Activated CD8-positive, alpha-beta T cell treated with anti-CD3 and anti-CD28 coated beads for 36 hours (primary cell): Measurements from ENCODE around the gene MEF2D. TPM values are rescaled to one million over a fixed set of nuclear protein-coding genes. Genes with fewer than 3 reads are reported as not detected.
A peak's percentile ranks its signal among the peaks of the same experiment; 100 is the strongest.

Experiments used
- ATAC-seq: fragments of 200-7000 bp; cut with Tn5 transposase; one replicate; pipeline ENCODE4 v1.10.0; 2021; ENCODE audit warnings: mild to moderate bottlenecking, moderate library complexity
- CTCF ChIA-PET: fragments of 350-600 bp; sonication (Branson Sonifier 250); formaldehyde crosslinking; loops from one replicate; lab custom pipeline; 2021; ENCODE audit warnings: antibody characterized with exemption; lab: Charles Lee
- POLR2A ChIA-PET: fragments of 350-600 bp; sonication (Branson Sonifier 250); formaldehyde crosslinking; loops from one replicate; lab custom pipeline; 2021; ENCODE audit warnings: antibody characterized with exemption; lab: Charles Lee
- DNase-seq: peaks from one replicate; pipeline ENCODE4 v3.0.0-alpha.2; 2020
- H3K27ac Mint-ChIP-seq: one replicate; pipeline ENCODE4 v1.8.0; 2021; ENCODE audit warnings: mild to moderate bottlenecking, mixed read lengths
- H3K27me3 Mint-ChIP-seq: one replicate; pipeline ENCODE4 v1.8.0; 2021; ENCODE audit warnings: mixed read lengths
- H3K36me3 Mint-ChIP-seq: one replicate; pipeline ENCODE4 v1.8.0; 2021; ENCODE audit warnings: low read depth, mixed read lengths
- H3K4me1 Mint-ChIP-seq: one replicate; pipeline ENCODE4 v1.8.0; 2021; ENCODE audit warnings: low read depth, mixed read lengths
- H3K4me3 Mint-ChIP-seq: one replicate; pipeline ENCODE4 v1.8.0; 2021; ENCODE audit warnings: mild to moderate bottlenecking, moderate library complexity, mixed read lengths
- H3K9me3 Mint-ChIP-seq: one replicate; pipeline ENCODE4 v1.8.0; 2021; ENCODE audit warnings: mixed read lengths
- intact Hi-C: fragments of 100-400 bp; cut with micrococcal nuclease; formaldehyde crosslinking; loops from one replicate; pipeline ENCODE4 v1.10.0; 2022
- total RNA-seq, 2 experiments: library from RNA; stranded (reverse); gene quantifications; one replicate each; pipeline ENCODE4 v1.2.3, GENCODE V29; 2021
- TF ChIP-seq, protein P1 (sequence below): fragments of 200-600 bp; IDR thresholded peaks from one replicate; pipeline ENCODE4 v1.8.0; 2022; ENCODE audit warnings: antibody characterized with exemption, mild to moderate bottlenecking

MEF2D gene
- total RNA-seq, 2 experiments from 2014 or later: 35.3 to 35.8 TPM

GRCh38 chr1:156498432-156499193 is 2.0 kb downstream of the MEF2D start:
- peaks cover 6% of the 10 kb centered on the region for H3K36me3 Mint-ChIP-seq
- CTCF ChIA-PET: interaction anchor here (0.7 to 9.6 kb wide), 7 partner anchors 12 to 113 kb away, joined by 4 to 220 read pairs (median 5); no protein-coding TSS in a partner anchor
- TF ChIP-seq, protein P1, sequence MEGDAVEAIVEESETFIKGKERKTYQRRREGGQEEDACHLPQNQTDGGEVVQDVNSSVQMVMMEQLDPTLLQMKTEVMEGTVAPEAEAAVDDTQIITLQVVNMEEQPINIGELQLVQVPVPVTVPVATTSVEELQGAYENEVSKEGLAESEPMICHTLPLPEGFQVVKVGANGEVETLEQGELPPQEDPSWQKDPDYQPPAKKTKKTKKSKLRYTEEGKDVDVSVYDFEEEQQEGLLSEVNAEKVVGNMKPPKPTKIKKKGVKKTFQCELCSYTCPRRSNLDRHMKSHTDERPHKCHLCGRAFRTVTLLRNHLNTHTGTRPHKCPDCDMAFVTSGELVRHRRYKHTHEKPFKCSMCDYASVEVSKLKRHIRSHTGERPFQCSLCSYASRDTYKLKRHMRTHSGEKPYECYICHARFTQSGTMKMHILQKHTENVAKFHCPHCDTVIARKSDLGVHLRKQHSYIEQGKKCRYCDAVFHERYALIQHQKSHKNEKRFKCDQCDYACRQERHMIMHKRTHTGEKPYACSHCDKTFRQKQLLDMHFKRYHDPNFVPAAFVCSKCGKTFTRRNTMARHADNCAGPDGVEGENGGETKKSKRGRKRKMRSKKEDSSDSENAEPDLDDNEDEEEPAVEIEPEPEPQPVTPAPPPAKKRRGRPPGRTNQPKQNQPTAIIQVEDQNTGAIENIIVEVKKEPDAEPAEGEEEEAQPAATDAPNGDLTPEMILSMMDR: no peak
- H3K27ac Mint-ChIP-seq: peak overlapping the region; percentile 67
- H3K4me1 Mint-ChIP-seq: peaks cover 75% of the 10 kb centered on the region
- no peak for ATAC-seq
- peak overlapping the region; percentile 79 for H3K4me3 Mint-ChIP-seq
- POLR2A ChIA-PET: interaction anchor here (0.9 to 11.4 kb wide), 5 partner anchors 9 to 88 kb away, joined by 3 to 245 read pairs (median 4); no protein-coding TSS in a partner anchor
- no peaks in the 10 kb centered on the region for H3K27me3 Mint-ChIP-seq
- no peak for DNase-seq
- no peaks in the 10 kb centered on the region for H3K9me3 Mint-ChIP-seq
- intact Hi-C loops: no loop called here

- H3K4me3 Mint-ChIP-seq: peak overlapping the region; percentile 79
- POLR2A ChIA-PET: interaction anchor here (0.9 to 11.4 kb wide), 5 partner anchors 10 to 103 kb away, joined by 3 to 245 read pairs (median 5); partner anchors contain the start of gene GPATCH4
- CTCF ChIA-PET: interaction anchor here (0.7 to 9.6 kb wide), 5 partner anchors 12 to 113 kb away, joined by 4 to 220 read pairs (median 5); no protein-coding TSS in a partner anchor
Measured at GRCh38 chr1:156497743-156498431, 2.7 kb downstream of the MEF2D start.

DNA sequence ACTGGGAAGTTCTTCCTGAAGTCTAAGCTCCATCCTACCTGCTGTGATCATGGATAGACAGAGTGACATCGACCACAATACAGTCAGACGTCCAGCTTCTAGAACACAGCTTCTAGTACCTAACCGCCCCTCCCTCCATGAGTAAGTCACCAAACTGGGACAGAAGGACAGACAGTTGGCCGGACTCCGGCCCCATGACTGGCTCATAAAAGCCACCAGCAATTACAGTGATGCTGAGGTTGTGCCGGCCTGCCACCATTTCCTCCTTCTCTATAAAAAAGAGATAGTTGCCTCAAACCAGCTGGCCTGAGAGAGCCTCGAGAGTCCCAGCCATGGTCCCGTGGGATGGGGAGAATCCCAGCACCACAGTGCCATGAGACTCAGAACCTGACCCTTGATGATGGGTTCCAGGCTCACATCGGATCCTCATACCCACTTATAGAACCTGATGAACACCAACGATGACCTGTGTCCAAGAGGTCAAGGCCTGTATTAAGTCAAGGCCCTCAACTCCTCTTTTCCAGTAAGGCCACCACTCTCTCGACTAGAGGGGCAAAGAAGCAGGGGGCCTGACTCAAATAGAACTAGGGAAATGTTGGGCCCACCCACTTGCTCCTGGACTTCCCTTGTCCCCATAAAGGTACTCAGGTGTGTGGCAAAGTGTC is 3.4 kb downstream of the MEF2D start:
- ChIA-PET POLR2A (interaction anchor here (1.0 to 11.4 kb wide), 4 partner anchors 11 to 104 kb away, joined by 3 to 245 read pairs (median 4); partner anchors contain the start of gene GPATCH4), CTCF (interaction anchor here (9.6 kb wide), 1 partner anchor 11 kb away, joined by 220 read pairs; no protein-coding TSS in a partner anchor)
- no peaks in the 10 kb centered on the region for H3K9me3 Mint-ChIP-seq
- H3K36me3 Mint-ChIP-seq: peaks cover 6% of the 10 kb centered on the region
- peak overlapping the region; percentile 4 for H3K4me3 Mint-ChIP-seq
- H3K27ac Mint-ChIP-seq: peak overlapping the region; percentile 34
- ATAC-seq (no peak), DNase-seq (no peak)
- no peaks in the 10 kb centered on the region for H3K27me3 Mint-ChIP-seq
- intact Hi-C loops: no loop called here
- H3K4me1 Mint-ChIP-seq: peaks cover 74% of the 10 kb centered on the region
- TF ChIP-seq, protein P1: no peak

More at GRCh38 chr1:156497743-156498431, 2.7 kb downstream of the MEF2D start:
- Mint-ChIP-seq H3K27ac (peak overlapping the region; percentile 34), H3K4me1 (peaks cover 74% of the 10 kb centered on the region), H3K9me3 (no peaks in the 10 kb centered on the region), H3K36me3 (peaks cover 6% of the 10 kb centered on the region), H3K27me3 (no peaks in the 10 kb centered on the region)
- intact Hi-C loops: no loop called here
- DNase-seq (no peak), ATAC-seq (no peak)
- TF ChIP-seq, protein P1: no peak

DNA sequence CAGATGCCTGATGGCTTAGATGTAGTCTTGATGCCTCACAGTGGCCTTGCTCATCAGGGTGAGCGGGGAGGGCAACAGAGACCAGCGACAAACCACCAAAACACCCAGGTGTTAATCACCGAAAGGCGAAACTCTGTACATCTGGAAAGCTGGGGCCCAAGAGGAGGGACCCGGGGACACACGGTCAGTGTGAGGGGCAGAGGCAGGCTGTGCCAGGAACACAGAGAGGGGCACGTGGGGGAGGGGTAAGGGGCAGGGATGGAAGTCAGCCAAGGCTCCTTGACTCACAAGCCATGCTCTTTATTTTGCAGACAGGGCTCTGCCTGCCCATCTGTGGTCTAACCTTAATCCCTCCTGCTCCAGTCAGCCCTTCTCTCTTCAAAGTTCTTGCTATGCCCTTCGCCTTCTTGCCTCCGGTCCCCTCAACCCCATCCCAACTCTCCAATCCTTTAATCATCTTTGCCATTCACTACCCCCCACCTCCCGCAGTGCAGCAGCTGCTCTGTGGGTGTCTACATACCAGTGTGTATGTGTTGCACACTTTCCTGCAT is 4.3 kb downstream of the MEF2D start:
- intact Hi-C loops: no loop called here
- Mint-ChIP-seq H3K4me3 (peak overlapping the region; percentile 22), H3K27ac (peak overlapping the region; percentile 78), H3K36me3 (peaks cover 9% of the 10 kb centered on the region), H3K9me3 (no peaks in the 10 kb centered on the region), H3K4me1 (peaks cover 76% of the 10 kb centered on the region), H3K27me3 (no peaks in the 10 kb centered on the region)
- DNase-seq (peak; percentile 61), ATAC-seq (no peak)
- CTCF ChIA-PET: interaction anchor here (1.3 to 9.6 kb wide), 2 partner anchors 10 to 51 kb away, joined by 3 to 220 read pairs; no protein-coding TSS in a partner anchor
- TF ChIP-seq, protein P1: no peak
- POLR2A ChIA-PET: interaction anchor here (1.4 to 11.4 kb wide), 4 partner anchors 9 to 105 kb away, joined by 3 to 245 read pairs (median 6); partner anchors contain the start of gene GPATCH4
